HepG2 (cell line): Measurements from ENCODE around the gene TCF12. TPM values are rescaled to one million over a fixed set of nuclear protein-coding genes. Genes with fewer than 3 reads are reported as not detected.

Experiments
- ATF3 ChIP-seq: sonication (generic); formaldehyde crosslinking; IDR thresholded peaks from 2 replicates; pipeline ENCODE4 v1.4.0; 2020; ENCODE audit warnings: missing genetic modification reagents
- CENPX ChIP-seq: sonication (generic); formaldehyde crosslinking; IDR thresholded peaks from 2 replicates; pipeline ENCODE4 v1.9.0; 2021; ENCODE audit warnings: mild to moderate bottlenecking, missing genetic modification reagents, moderate library complexity
- DMAP1 ChIP-seq: IDR thresholded peaks from 2 replicates; pipeline ENCODE4 v1.6.1; 2016
- EHMT2 ChIP-seq: fragments of 200-600 bp; sonication (generic); IDR thresholded peaks from 2 replicates; pipeline ENCODE4 v1.7.0; 2017; ENCODE audit warnings: antibody characterized with exemption, low read depth, low read length, borderline replicate concordance
- ELK4 ChIP-seq: sonication (generic); formaldehyde crosslinking; IDR thresholded peaks from 2 replicates; pipeline ENCODE4 v1.9.0; 2021; ENCODE audit warnings: missing genetic modification reagents, borderline replicate concordance
- GABPB1 ChIP-seq: IDR thresholded peaks from 2 replicates; pipeline ENCODE4 v1.6.1; 2016; ENCODE audit warnings: mild to moderate bottlenecking, missing genetic modification reagents, moderate library complexity, missing compliant biosample characterization
- GRHL1 ChIP-seq: sonication (generic); formaldehyde crosslinking; conservative IDR thresholded peaks from 2 replicates; pipeline ENCODE4 v1.8.0; 2022; ENCODE audit warnings: missing genetic modification reagents
- HDAC1 ChIP-seq: sonication (generic); formaldehyde crosslinking; IDR thresholded peaks from 2 replicates; pipeline ENCODE4 v1.5.1; 2020; ENCODE audit warnings: mild to moderate bottlenecking, missing genetic modification reagents
- HIVEP1 ChIP-seq: sonication (generic); formaldehyde crosslinking; IDR thresholded peaks from 2 replicates; pipeline ENCODE4 v1.4.0; 2020; ENCODE audit warnings: mild to moderate bottlenecking, missing genetic modification reagents
- HNF4A ChIP-seq: sonication (generic); formaldehyde crosslinking; IDR thresholded peaks from 2 replicates; pipeline ENCODE4 v1.4.0; 2020; ENCODE audit warnings: missing genetic modification reagents
- MTA3 ChIP-seq: sonication (generic); formaldehyde crosslinking; IDR thresholded peaks from 2 replicates; pipeline ENCODE4 v1.4.0; 2020; ENCODE audit warnings: missing genetic modification reagents
- MTF2 ChIP-seq: sonication (generic); formaldehyde crosslinking; IDR thresholded peaks from 2 replicates; pipeline ENCODE4 v1.5.0; 2020; ENCODE audit warnings: missing genetic modification reagents, borderline replicate concordance
- MXD3 ChIP-seq: IDR thresholded peaks from 2 replicates; pipeline ENCODE4 v1.6.1; 2016; ENCODE audit warnings: mild to moderate bottlenecking, missing biosample characterization, missing genetic modification reagents
- RFXAP ChIP-seq: sonication (generic); formaldehyde crosslinking; IDR thresholded peaks from 2 replicates; pipeline ENCODE4 v1.4.0; 2020; ENCODE audit warnings: missing genetic modification reagents, borderline replicate concordance
- SALL1 ChIP-seq: sonication (generic); formaldehyde crosslinking; IDR thresholded peaks from 2 replicates; pipeline ENCODE4 v1.8.0; 2022; ENCODE audit warnings: mild to moderate bottlenecking, missing genetic modification reagents
- TFDP2 ChIP-seq: sonication (generic); formaldehyde crosslinking; IDR thresholded peaks from 2 replicates; pipeline ENCODE4 v1.4.0; 2020; ENCODE audit warnings: missing genetic modification reagents
- ZBTB1 ChIP-seq: sonication (generic); formaldehyde crosslinking; IDR thresholded peaks from 2 replicates; pipeline ENCODE4 v1.4.0; 2020; ENCODE audit warnings: missing genetic modification reagents, borderline replicate concordance
- ZBTB10 ChIP-seq: sonication (generic); formaldehyde crosslinking; IDR thresholded peaks from 2 replicates; pipeline ENCODE4 v1.4.0; 2020; ENCODE audit warnings: missing genetic modification reagents, borderline replicate concordance
- ZNF382 ChIP-seq: sonication (generic); formaldehyde crosslinking; IDR thresholded peaks from 2 replicates; pipeline ENCODE4 v1.5.0; 2020; ENCODE audit warnings: missing genetic modification reagents, mild to moderate bottlenecking, borderline replicate concordance
- ZNF543 ChIP-seq: sonication (generic); formaldehyde crosslinking; IDR thresholded peaks from 2 replicates; pipeline ENCODE4 v1.4.0; 2020; ENCODE audit warnings: mild to moderate bottlenecking, missing genetic modification reagents
- polyA plus RNA-seq, 8 experiments: library from polyadenylated mRNA; depleted of rRNA in 3 of 8; stranded (reverse) in 7 of 8; unstranded in 1 of 8; fragments of >200 nt; fragmentation: Illumina TruSeq in 4 of 8; extraction: Trizol in 4 of 8; gene quantifications; 2 replicates each; pipeline versions ENCODE4 v1.2.1 to v1.2.3, GENCODE V29; 2011 to 2016; ENCODE audit warnings: low read depth in 4 of 8, missing spikeins in 1 of 8, mixed read lengths in 1 of 8; ENCODE audit not compliant: insufficient read depth in 1 of 8
- total RNA-seq, 5 experiments: library from RNA; depleted of rRNA; stranded (reverse); fragments of >200 nt; fragmentation: Illumina TruSeq; extraction: Trizol; gene quantifications; 2 replicates each; pipeline ENCODE4 v1.2.3, GENCODE V29; 2016; ENCODE audit warnings: low read depth in 1 of 5

Gene TCF12
- total and polyA plus RNA-seq, 2 of the 13 experiments (the other 11 are each of a cell fraction or from before 2014, with no cell fraction given) = 48.6 to 51.1 TPM

- TF ChIP-seq GRHL1 (no peak), ELK4 (CRISPR knock-in tag) (no peak), MTF2 (CRISPR knock-in tag) (no peak), MXD3 (CRISPR knock-in tag) (no peak), ZNF543 (CRISPR knock-in tag) (peak; percentile 37; the same call in 1 of the 2 replicates), DMAP1 (CRISPR knock-in tag) (peak; percentile 95), GABPB1 (CRISPR knock-in tag) (peak; percentile 91), HIVEP1 (peak; percentile 91), HNF4A (CRISPR knock-in tag) (peak; percentile 60), ZBTB1 (no peak), SALL1 (CRISPR knock-in tag) (peak; percentile 95), CENPX (CRISPR knock-in tag) (no peak), RFXAP (CRISPR knock-in tag) (peak; percentile 79; the same call in 1 of the 2 replicates), ZBTB10 (CRISPR knock-in tag) (peak; percentile 88), TFDP2 (peak; percentile 83), EHMT2 (no peak), MTA3 (CRISPR knock-in tag) (no peak), ATF3 (CRISPR knock-in tag) (peak; percentile 58; the same call in 1 of the 2 replicates), ZNF382 (CRISPR knock-in tag) (no peak), HDAC1 (peak; percentile 88)
Measured at GRCh38 chr15:56918046-56918938, at the start of gene TCF12 (continued).
